AG09319 (cell line): ENCODE data around the gene MYF5.
A peak's percentile ranks its signal among the peaks of the same experiment; 100 is the strongest.

ENCODE experiments used
- DNase-seq: peaks from one replicate; pipeline ENCODE4 v3.0.0-alpha.2; 2010; ENCODE audit warnings: low read depth; ENCODE audit errors: extremely low read depth
- TF ChIP-seq, protein P1 (sequence below): IDR thresholded peaks from 2 replicates; pipeline ENCODE4 v1.5.1; 2011; ENCODE audit warnings: low read depth, mild to moderate bottlenecking, inconsistent platforms, low read length, moderate library complexity

Gene MYF5

DNA sequence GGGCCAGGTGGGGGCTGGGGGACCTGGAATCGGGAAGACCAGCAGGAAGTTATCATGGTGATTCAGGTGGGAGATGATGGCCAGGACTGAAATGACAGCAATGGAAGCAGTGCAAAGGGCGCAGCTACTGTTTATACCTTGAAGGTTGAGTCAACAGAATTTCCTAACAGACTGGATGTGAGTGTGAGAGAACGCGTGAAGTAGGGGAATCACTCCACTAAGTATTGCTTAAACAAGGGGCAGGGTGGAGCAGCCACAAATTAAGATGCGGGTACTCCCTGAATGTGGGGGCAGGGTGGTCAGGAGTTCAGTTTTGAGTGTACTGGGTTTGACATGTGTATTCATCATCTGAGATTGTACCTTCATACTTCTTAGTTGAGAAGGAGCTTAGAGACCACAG, 45.1 kb downstream of the MYF5 start:
- DNase-seq, result no peak
- TF ChIP-seq, protein P1, sequence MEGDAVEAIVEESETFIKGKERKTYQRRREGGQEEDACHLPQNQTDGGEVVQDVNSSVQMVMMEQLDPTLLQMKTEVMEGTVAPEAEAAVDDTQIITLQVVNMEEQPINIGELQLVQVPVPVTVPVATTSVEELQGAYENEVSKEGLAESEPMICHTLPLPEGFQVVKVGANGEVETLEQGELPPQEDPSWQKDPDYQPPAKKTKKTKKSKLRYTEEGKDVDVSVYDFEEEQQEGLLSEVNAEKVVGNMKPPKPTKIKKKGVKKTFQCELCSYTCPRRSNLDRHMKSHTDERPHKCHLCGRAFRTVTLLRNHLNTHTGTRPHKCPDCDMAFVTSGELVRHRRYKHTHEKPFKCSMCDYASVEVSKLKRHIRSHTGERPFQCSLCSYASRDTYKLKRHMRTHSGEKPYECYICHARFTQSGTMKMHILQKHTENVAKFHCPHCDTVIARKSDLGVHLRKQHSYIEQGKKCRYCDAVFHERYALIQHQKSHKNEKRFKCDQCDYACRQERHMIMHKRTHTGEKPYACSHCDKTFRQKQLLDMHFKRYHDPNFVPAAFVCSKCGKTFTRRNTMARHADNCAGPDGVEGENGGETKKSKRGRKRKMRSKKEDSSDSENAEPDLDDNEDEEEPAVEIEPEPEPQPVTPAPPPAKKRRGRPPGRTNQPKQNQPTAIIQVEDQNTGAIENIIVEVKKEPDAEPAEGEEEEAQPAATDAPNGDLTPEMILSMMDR, result no peak

DNA sequence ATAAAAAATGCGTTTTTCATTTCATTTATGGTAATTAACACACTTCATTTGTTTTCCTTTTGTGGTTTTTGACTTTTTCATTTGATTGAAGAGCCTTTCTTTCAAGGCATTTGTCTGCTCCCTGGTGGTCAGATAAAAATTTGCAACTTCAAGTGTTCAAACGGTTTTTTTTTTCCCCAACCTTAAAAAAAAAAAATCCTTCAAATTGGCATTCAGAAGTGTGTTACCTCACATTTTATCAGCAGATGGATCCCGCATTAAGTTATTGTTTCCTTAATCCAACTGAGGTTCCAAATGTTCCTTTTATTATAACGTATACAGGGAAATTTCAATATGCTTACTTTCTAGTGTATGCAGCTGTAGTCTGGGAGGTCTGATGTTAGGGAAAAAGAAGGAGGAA, 47.2 kb downstream of the MYF5 start:
- TF ChIP-seq, protein P1, result peak; percentile 53
- peak; percentile 22 for DNase-seq

DNA sequence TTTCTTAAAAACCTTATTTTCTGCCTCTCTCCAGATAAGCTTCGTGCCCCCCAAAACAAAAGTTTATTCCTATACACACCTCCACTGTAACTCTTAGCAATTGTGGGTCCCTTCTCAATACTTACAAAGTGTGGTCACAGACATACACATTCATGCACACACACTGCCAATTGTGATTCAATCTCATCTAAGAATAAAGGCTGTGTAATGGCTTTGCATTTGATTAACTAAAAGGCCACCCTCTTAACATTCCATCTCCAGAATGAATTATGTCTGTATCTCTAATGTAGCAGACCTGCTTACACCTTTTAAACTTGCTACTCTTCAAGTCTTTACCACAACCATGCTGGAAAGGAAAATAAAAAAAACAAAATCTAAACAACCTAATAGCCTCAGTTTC, 49.5 kb downstream of the MYF5 start:
- DNase-seq, result no peak
- TF ChIP-seq, protein P1, result no peak

DNA sequence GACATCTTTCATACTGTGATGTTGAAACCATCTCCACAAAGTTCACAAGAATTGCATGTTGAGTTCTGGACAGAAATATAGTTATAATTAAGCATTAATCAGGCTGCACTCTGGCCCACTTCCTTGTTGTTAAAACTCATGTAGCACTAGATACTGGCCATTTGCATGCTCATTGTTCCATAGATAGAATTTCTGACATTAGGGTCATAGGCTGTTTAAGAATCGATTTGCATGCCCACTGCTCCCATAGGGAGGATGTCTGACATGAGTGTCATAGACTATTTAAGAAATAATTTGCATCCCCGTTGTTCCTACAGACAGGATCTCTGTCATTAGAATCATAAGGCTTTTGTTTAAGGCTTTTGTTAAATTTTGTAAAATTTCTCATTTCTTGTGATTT, 50.2 kb downstream of the MYF5 start:
- TF ChIP-seq, protein P1, result no peak

More for the DNA sequence above, 50.2 kb downstream of the MYF5 start:
- DNase-seq, result no peak
